Activated T-helper 17 cell treated with anti-CD3 and anti-CD28 coated beads, Interleukin-2, amount 50 U/mL, for 72 hours (primary cell): ENCODE results near the gene FBXW4. TPM values are rescaled to one million over a fixed set of nuclear protein-coding genes. Genes with fewer than 3 reads are reported as not detected.
A peak's percentile ranks its signal among the peaks of the same experiment; 100 is the strongest.
"Not testable (repeated sequence)": the region's sequence is repeated elsewhere in the genome, so short reads cannot be mapped to it uniquely, and the experiment has no call there.

ENCODE experiments used
- ATAC-seq: fragments of 150-1000 bp; cut with Tn5 transposase; replicated peaks from 2 replicates; pipeline ENCODE4 v1.10.0; 2021; ENCODE audit warnings: mild to moderate bottlenecking, moderate library complexity
- H3K27ac Mint-ChIP-seq: one replicate; pipeline ENCODE4 v1.8.0; 2022; ENCODE audit warnings: mixed read lengths
- H3K27me3 Mint-ChIP-seq: one replicate; pipeline ENCODE4 v1.8.0; 2022; ENCODE audit warnings: mixed read lengths
- H3K36me3 Mint-ChIP-seq: one replicate; pipeline ENCODE4 v1.8.0; 2022; ENCODE audit warnings: low read depth, mild to moderate bottlenecking, mixed read lengths
- H3K4me1 Mint-ChIP-seq: one replicate; pipeline ENCODE4 v1.8.0; 2022; ENCODE audit warnings: mixed read lengths
- H3K4me3 Mint-ChIP-seq: one replicate; pipeline ENCODE4 v1.8.0; 2022; ENCODE audit warnings: mild to moderate bottlenecking, mixed read lengths
- H3K9me3 Mint-ChIP-seq: one replicate; pipeline ENCODE4 v1.8.0; 2022; ENCODE audit warnings: mixed read lengths
- total RNA-seq, 2 donors: library from RNA; stranded (reverse); gene quantifications; one replicate each; pipeline ENCODE4 v1.2.3, GENCODE V29; 2022

The FBXW4 gene
- total RNA-seq, 2 donors from 2014 or later, result 37.1 to 41.6 TPM

DNA sequence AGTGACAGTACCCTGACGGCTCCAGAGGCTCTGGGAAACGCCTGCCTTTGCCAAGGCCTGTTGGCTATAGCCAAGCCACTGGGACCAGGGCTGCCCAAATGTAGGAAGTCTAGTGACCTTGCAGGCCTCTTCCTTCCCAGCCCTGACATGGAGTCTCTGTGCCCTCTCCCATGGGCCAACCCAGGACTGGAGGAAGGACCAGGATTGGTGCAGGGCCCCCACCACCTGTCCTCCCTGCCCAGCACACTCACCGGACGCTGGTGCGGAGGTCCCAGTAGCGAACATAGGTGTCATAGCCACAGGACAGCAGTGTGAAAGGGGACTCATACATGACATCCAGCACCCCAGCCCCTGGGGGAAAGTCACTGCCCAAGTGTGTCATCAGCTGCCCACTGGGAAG is 82.9 kb downstream of the FBXW4 start:
- Mint-ChIP-seq H3K4me3 (no peak overlapping the region), H3K36me3 (peaks cover 48% of the 10 kb centered on the region), H3K9me3 (no peaks in the 10 kb centered on the region), H3K4me1 (no peaks in the 10 kb centered on the region), H3K27me3 (no peaks in the 10 kb centered on the region), H3K27ac (peak overlapping the region; percentile 80)
- no peak for ATAC-seq

DNA sequence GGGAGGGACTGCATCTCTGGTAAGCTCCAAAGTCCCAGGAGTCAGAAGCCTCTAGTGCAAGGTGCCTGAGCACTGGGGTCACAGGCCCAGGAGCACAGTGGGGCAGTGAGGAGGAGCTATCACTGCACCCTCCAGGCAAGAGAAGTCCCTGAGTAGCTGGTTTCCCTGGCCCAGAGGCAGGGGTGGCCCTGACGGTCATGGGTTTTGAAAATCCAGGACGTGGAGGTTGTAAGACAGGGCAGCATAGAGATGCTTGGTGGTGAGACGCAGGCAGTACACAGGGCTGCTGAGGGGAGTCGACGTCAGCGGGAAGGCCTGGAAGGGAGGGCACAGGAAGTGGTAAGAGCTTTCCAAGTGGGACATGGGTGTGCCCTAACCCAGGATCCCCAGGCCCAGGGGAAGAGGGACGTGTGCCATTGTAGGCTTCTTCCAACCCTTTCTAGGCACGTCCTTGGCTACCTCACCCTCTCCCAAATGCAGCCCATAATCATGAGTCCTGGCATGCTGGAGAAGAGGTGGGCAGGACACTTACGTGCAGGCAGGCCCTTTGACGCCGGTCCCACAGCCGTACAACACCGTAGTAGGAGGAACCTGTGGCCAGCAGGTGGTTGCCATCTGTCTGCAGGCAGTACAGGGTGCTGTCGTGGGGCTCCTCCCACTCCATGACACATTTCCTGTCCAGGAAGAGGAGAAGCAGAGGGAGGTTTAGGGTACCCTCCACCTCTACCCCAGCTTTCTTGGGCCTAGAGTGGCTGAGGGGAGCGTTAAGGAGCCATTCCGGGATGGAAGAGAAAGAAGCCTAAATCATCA is 83.7 kb downstream of the FBXW4 start:
- Mint-ChIP-seq H3K4me1 (no peaks in the 10 kb centered on the region), H3K9me3 (no peaks in the 10 kb centered on the region)

DNA sequence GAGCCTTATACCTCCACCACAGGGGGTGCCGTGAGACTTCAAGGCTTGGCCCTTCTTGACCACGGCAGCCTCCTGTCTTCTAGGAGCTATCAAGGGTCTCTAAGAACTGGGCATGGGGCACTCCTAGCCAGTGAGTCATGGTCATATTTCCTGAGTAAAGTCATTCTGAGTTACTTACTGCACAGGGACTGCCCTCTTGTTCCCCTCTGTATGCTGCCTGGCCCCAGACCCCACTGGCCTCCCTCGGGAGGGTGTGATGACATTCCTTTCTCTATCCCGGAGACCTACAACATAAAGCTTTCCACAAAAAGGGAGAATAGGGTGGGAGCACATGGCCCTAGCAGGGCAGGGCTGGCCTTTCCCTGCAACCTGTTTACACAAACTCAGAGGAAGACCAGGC is 85.5 kb downstream of the FBXW4 start:
- Mint-ChIP-seq H3K36me3 (peaks cover 47% of the 10 kb centered on the region), H3K4me3 (no peak overlapping the region), H3K4me1 (no peaks in the 10 kb centered on the region), H3K9me3 (no peaks in the 10 kb centered on the region), H3K27ac (no peak overlapping the region), H3K27me3 (no peaks in the 10 kb centered on the region)
- no peak for ATAC-seq

More for the DNA sequence above, 83.7 kb downstream of the FBXW4 start:
- ATAC-seq, result peak; percentile 80
- Mint-ChIP-seq H3K4me3 (no peak overlapping the region), H3K27ac (peak overlapping the region; percentile 80), H3K27me3 (no peaks in the 10 kb centered on the region), H3K36me3 (peaks cover 45% of the 10 kb centered on the region)

DNA sequence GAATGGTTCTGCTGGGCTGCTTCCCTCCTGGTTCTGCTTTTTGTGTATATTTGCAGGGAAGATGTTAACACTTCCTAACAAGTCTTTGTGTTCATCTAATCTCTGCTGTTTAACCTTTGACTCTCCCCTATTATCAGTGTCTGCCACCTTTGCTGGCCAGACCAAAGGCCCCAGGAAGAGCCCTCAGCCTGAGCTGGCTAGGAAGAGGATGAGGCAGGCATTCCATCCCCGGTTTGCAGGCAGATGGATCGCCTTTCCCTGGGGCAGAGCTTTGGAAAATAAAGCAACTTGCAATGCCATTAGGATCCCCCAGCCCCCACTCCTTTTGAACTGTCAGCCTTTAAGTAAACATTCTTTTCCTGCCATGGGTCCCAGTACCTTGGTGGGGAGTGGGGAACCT is 87.8 kb downstream of the FBXW4 start:
- Mint-ChIP-seq H3K9me3 (no peaks in the 10 kb centered on the region), H3K4me3 (no peak overlapping the region), H3K36me3 (peaks cover 47% of the 10 kb centered on the region), H3K4me1 (no peaks in the 10 kb centered on the region), H3K27me3 (no peaks in the 10 kb centered on the region), H3K27ac (peak overlapping the region; percentile 8)
- ATAC-seq, result no peak

DNA sequence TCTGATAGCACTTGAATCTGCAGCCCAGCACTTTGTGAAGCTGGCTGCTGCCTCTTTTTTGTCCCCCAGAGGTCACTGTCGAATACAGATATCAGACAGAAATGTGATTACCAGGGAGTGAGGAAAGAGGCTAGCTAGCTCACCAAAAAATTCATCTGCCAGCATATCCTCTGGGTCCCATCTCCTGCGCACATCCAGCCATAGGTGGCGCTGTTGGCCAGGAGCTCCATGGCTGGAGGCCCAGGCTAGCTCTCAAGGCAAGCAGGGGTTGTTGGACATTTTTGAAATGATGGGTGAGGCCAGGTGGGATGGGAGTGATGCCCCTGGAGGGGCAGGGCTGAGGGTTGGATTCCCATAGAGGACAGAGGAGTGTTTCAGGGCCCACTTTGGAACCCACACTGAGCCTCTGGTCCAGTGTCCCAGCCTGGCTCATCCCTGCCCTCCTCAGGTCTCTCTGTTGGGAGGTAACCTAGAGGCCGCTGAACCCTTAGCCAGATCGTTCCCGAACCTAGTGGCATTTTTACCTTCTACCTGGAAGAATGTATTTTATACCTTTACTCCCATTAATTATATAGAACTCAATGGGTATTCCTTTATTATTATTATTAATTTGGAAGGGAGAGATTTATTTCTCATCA is 92.1 kb downstream of the FBXW4 start:
- Mint-ChIP-seq H3K27ac (no peak overlapping the region), H3K36me3 (peaks cover 12% of the 10 kb centered on the region), H3K4me3 (no peak overlapping the region), H3K9me3 (no peaks in the 10 kb centered on the region), H3K4me1 (no peaks in the 10 kb centered on the region), H3K27me3 (no peaks in the 10 kb centered on the region)
- ATAC-seq, result peak; percentile 96

DNA sequence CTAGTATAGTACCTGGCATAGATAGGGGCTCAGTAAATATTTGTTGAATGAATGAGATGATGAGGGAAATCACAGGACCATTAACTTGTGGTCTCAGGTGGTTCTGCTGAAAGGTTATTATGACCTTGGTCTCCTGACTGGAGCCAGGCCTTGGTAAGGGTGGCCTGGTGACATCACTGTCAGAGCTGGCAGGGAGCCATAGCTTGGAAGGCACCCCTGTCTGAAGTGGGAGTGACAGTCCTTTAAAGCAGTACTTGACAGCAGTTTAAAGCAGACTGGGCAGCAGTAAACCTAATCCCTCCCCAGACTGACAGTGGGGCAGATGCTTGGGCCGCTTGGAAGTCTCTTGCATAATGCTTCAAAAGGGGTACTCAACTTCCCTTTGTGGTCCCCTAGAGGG is 93.4 kb downstream of the FBXW4 start:
- Mint-ChIP-seq H3K27me3 (no peaks in the 10 kb centered on the region), H3K36me3 (peaks cover 10% of the 10 kb centered on the region), H3K4me3 (no peak overlapping the region), H3K27ac (no peak overlapping the region), H3K4me1 (no peaks in the 10 kb centered on the region), H3K9me3 (no peaks in the 10 kb centered on the region)
- no peak for ATAC-seq

DNA sequence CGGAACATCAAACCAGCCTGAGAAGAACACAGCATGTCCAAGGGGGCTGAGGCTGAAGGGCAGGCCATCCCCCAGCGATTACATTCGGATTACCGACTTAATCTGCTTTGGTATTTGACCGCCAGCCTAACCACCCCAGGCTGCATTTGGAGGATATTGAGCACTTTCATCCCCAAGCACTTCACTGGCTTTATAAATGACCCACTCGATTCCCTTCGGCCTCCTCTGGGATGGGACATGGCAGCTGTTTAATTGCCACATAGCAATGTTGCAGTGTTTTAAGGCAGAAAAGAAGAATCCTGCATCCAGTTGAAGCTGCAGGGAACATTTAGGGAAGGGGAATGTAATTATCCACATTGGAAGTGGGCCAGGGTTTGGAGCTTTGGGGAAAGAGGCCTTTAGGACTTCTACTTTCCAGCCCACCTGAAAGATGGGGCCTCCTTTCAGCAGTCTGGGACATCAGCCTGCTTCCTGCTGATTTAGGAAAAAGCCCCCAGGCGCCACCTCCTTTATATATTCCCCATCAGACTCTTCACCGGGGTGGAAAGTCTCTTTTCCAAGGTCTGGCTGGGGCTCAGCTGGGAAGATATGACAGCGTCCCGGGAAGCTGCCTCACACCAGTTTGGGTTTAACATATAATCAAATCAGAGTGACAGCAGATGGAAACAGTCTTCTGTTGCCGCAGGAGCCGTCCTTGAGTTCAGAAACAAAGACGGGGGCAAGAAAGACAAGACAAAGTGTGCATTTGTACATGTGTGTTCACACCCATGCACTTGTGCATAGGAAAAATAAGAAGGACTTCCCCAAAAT is 97.7 kb downstream of the FBXW4 start:
- H3K4me1 Mint-ChIP-seq, result no peaks in the 10 kb centered on the region
- no peak overlapping the region for H3K27ac Mint-ChIP-seq
- no peaks in the 10 kb centered on the region for H3K36me3 Mint-ChIP-seq
- H3K4me3 Mint-ChIP-seq, result no peak overlapping the region
- no peaks in the 10 kb centered on the region for H3K9me3 Mint-ChIP-seq
- ATAC-seq, result no peak
- H3K27me3 Mint-ChIP-seq, result no peaks in the 10 kb centered on the region

DNA sequence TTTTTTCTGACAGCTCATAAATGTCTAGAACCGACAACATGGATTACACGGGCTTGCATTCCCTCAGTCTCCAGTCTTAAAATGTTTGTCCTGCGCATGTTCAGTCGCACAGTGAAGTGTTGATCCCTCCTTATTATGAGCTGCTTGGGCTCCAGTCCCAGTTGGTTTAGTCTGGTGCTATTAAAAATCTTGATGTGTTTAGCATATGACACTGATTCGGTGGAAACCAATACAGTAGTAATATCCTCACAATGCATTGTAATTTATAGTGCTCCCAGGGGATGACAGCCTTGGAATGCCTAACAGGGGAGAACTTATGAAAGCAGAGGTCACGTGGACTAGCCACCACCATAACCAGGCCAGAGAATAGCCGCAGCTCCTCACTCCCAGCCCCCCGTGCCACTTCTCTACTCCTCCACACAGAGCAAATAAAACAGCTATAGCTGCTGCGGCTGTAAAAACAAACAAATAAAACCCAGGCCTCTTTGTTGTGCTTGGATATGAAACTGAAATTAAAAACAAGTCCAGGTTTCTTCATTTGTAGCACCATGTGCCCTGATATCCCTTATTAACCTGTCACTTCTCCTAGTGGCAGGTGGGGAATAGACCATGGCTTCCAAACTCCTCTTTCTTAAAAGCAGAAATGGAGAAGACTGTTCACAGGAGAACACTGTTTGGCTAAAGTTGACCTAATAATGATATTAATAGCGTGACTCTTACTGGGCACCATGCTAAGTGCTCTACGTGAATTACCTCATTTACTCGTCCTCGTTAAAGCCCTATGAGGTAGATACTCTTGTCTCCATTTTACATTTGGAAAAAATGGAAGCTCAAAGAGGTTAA is 99.2 kb downstream of the FBXW4 start:
- no peaks in the 10 kb centered on the region for H3K4me1 Mint-ChIP-seq
- H3K4me3 Mint-ChIP-seq, result no peak overlapping the region
- H3K27ac Mint-ChIP-seq, result no peak overlapping the region
- no peak for ATAC-seq
- H3K9me3 Mint-ChIP-seq, result no peaks in the 10 kb centered on the region
- no peaks in the 10 kb centered on the region for H3K36me3 Mint-ChIP-seq
- H3K27me3 Mint-ChIP-seq, result no peaks in the 10 kb centered on the region

DNA sequence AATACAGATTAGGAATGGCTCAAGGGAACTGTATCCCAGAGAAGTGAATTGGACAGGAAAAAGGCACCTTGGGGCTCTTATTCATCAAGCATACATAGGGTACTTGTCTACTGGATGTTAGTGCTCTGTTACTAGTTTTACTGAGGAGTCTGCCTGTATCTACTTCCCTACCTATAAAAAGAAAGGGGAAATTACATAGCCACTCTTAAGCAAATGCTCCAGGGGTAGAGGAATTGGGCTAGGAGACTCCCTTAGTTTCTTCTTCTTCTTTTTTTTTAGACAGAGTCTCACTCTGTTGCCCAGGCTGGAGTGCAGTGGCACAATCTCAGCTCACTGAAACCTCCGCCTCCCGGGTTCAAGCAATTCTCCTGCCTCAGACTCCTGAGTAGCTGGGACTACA is 101.6 kb downstream of the FBXW4 start:
- H3K9me3 Mint-ChIP-seq, H3K27me3 Mint-ChIP-seq, H3K36me3 Mint-ChIP-seq, ATAC-seq, H3K27ac Mint-ChIP-seq, H3K4me3 Mint-ChIP-seq, H3K4me1 Mint-ChIP-seq: not testable (repeated sequence)

DNA sequence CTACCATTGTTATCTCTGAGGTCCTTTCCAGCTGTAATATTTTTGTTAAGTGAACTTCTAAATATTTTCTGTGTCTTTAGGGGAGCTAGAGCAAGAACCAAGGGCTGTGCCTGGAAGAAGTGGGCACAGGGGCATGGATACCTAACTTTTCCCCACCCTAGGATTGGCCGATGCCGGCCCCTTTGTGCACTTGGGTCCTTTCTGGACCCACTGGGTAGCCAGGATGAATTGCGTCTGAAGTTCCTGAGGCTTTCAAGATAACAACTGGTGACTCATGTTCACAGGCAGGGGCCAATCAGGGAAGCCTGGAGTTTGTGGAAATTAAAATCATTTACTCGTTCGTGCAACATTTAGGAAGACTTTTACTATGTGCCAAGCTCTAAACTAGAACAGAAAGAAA is 106.1 kb downstream of the FBXW4 start:
- no peak for ATAC-seq
- Mint-ChIP-seq H3K4me3 (peak overlapping the region; percentile 86), H3K27me3 (no peaks in the 10 kb centered on the region), H3K27ac (peak overlapping the region; percentile 87), H3K4me1 (no peaks in the 10 kb centered on the region), H3K36me3 (peaks cover 23% of the 10 kb centered on the region), H3K9me3 (no peaks in the 10 kb centered on the region)

DNA sequence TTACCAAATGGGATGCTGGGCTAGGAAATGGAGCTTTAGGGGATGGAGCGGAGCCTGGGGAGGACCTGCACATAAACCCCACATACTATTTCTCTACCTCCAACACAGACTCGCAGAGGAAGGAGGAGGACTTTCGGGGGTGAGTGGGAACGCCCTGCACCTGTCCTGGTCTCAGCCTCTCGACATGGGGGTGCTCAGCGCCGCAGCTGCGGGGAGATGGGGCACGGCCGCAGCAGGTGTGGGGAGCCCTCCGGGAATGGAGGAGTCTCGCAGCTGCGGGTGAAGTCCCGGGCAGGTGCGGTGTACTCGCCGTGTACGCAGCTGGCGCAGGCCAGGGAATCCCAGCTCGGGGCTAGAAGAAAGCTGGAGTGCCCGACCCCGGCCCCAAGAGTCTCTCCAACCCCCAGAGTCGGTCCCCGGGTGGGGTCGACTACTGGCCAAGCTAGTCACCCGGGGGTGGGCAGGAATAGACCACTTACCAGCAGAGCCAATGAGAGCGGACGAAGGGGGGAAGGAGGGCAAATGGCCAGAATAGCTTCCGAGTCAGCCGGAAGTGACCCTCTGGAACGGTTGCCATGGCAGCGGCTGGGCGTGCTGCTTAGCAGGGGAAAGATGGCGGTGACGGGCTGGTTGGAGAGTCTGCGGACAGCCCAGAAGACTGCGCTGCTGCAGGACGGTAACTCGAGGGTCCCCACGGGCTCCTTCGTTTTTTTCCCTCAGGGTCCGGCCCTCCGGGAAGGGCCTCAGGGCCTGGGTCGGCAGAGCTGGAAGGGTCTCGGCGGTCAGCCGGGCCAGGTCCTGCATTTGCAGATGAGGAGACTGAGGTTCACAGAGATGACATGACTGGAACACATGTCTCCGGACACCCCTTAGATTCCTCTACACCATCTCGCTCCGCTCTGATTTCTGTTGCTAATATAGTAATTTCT is 107.0 kb downstream of the FBXW4 start, which contains the start of the genes DPCD and POLL:
DPCD (plus strand) TSS at position 597 of the 929 bp plus-strand sequence; CDS start at position 613, 16 bp downstream.
POLL (minus strand) TSS at position 533 of the 929 bp plus-strand sequence. CDS start 897 bp downstream, outside the sequence.
- ATAC-seq, result peak; percentile 99
- no peaks in the 10 kb centered on the region for H3K9me3 Mint-ChIP-seq
- no peaks in the 10 kb centered on the region for H3K27me3 Mint-ChIP-seq
- peaks cover 30% of the 10 kb centered on the region for H3K36me3 Mint-ChIP-seq
- peak within 1 kb of the TSS; percentile 86 for H3K4me3 Mint-ChIP-seq
- H3K4me1 Mint-ChIP-seq, result no peaks in the 10 kb centered on the region
- H3K27ac Mint-ChIP-seq, result peak within 1 kb of the TSS; percentile 87

DNA sequence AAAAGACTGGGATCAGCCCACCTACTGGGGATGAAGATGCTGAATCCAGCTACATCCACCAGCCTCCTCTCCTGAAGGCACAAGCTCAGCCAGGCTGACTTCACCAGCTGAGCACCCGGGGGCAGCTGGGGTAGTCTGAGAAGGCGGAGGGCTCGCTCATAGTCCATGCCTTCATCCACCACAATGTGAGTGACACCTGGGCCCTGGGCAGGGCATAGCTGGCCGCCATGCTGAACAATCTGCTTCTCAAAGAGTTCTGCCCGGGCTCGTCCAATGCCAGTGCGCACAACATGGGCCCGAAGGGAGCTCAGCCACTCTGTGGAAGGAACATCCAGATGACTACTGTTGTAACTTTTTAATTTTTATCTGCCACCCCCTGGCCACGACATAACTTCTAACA is 109.1 kb downstream of the FBXW4 start:
- Mint-ChIP-seq H3K36me3 (peaks cover 49% of the 10 kb centered on the region), H3K27me3 (no peaks in the 10 kb centered on the region), H3K4me1 (no peaks in the 10 kb centered on the region), H3K9me3 (no peaks in the 10 kb centered on the region), H3K4me3 (peak overlapping the region; percentile 86), H3K27ac (peak overlapping the region; percentile 10)
- ATAC-seq, result no peak
